ENCODE results near the gene TNFRSF25.

TNFRSF25 gene

GRCh38 chr1:6487804-6488484 lies 22.0 kb upstream of the TNFRSF25 start:
- H3K36me3 ChIP-seq (ENCODE audit: insufficient read depth, low read length), result no peaks in the 10 kb centered on the region
- no peak overlapping the region for H3K27ac ChIP-seq
- TF ChIP-seq POLR2AphosphoS5 (IDR thresholded peaks at IDR 0.05; ENCODE audit: borderline replicate concordance, low read depth, low read length) (no peak), FOXP2 (optimal IDR thresholded peaks at IDR 0.05; ENCODE audit: control extremely low read depth, extremely low read length, insufficient read depth) (no peak), EZH2 (IDR thresholded peaks at IDR 0.05) (no peak)
- DNase-seq (ENCODE audit: low read depth, low spot score), result no peak
- no peak overlapping the region for H3K4me3 ChIP-seq
- H3K9me3 ChIP-seq (ENCODE audit: low read depth, low read length), result no peaks in the 10 kb centered on the region
- H3K9ac ChIP-seq (ENCODE audit: insufficient read length), result no peak overlapping the region

DNA sequence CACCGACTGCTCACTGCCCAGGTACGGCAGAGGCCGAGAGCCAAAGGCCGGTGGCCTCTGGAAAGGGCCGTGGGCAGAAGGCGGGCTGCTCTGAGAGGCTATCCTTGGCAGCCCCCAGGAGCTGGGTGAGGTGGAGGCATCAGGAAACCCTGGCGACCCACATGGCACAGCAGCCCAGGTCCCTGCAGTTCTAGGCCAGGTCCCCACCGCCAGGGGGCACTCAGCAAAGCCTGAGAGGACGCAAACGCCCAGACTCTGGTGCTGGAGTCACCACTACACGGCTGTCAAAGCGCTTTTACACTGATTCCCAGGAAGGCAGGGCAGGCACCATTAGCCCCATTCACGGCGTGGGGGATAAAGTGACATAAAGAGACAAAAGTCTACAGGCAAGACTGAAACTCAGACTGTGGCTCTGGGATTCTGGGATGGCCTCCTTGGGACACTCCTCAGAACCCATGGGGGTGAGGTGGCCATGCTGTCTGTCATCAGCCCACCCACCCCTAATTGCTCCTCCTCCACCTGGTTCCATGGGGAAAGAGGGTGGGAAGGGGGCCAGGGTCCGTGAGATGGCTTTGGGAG lies 20.5 kb upstream of the TNFRSF25 start:
- Histone ChIP-seq H3K9ac (ENCODE audit: insufficient read length) (no peak overlapping the region), H3K27ac (no peak overlapping the region), H3K4me3 (no peak overlapping the region), H3K9me3 (ENCODE audit: low read depth, low read length) (no peaks in the 10 kb centered on the region), H3K36me3 (ENCODE audit: insufficient read depth, low read length) (no peaks in the 10 kb centered on the region)
- DNase-seq (ENCODE audit: low read depth, low spot score), result peak; percentile 53
- TF ChIP-seq EZH2 (IDR thresholded peaks at IDR 0.05) (no peak), POLR2AphosphoS5 (IDR thresholded peaks at IDR 0.05; ENCODE audit: borderline replicate concordance, low read depth, low read length) (no peak), FOXP2 (optimal IDR thresholded peaks at IDR 0.05; ENCODE audit: control extremely low read depth, extremely low read length, insufficient read depth) (no peak)

- Histone ChIP-seq H3K9me3 (ENCODE audit: low read depth, low read length) (no peaks in the 10 kb centered on the region), H3K36me3 (ENCODE audit: insufficient read depth, low read length) (no peaks in the 10 kb centered on the region), H3K4me3 (no peak overlapping the region), H3K9ac (ENCODE audit: insufficient read length) (no peak overlapping the region), H3K27ac (no peak overlapping the region)
- TF ChIP-seq FOXP2 (optimal IDR thresholded peaks at IDR 0.05; ENCODE audit: control extremely low read depth, extremely low read length, insufficient read depth) (no peak), EZH2 (IDR thresholded peaks at IDR 0.05) (no peak), POLR2AphosphoS5 (IDR thresholded peaks at IDR 0.05; ENCODE audit: borderline replicate concordance, low read depth, low read length) (no peak)
- DNase-seq (ENCODE audit: low read depth, low spot score), result no peak
Measured at GRCh38 chr1:6485168-6486101, 19.5 kb upstream of the TNFRSF25 start.

GRCh38 chr1:6484826-6485167 lies 18.8 kb upstream of the TNFRSF25 start:
- H3K4me3 ChIP-seq, result no peak overlapping the region
- TF ChIP-seq FOXP2 (optimal IDR thresholded peaks at IDR 0.05; ENCODE audit: control extremely low read depth, extremely low read length, insufficient read depth) (no peak), POLR2AphosphoS5 (IDR thresholded peaks at IDR 0.05; ENCODE audit: borderline replicate concordance, low read depth, low read length) (no peak), EZH2 (IDR thresholded peaks at IDR 0.05) (no peak)
- no peak overlapping the region for H3K9ac ChIP-seq (ENCODE audit: insufficient read length)
- H3K27ac ChIP-seq, result no peak overlapping the region
- no peaks in the 10 kb centered on the region for H3K9me3 ChIP-seq (ENCODE audit: low read depth, low read length)
- no peaks in the 10 kb centered on the region for H3K36me3 ChIP-seq (ENCODE audit: insufficient read depth, low read length)
- no peak for DNase-seq (ENCODE audit: low read depth, low spot score)

DNA sequence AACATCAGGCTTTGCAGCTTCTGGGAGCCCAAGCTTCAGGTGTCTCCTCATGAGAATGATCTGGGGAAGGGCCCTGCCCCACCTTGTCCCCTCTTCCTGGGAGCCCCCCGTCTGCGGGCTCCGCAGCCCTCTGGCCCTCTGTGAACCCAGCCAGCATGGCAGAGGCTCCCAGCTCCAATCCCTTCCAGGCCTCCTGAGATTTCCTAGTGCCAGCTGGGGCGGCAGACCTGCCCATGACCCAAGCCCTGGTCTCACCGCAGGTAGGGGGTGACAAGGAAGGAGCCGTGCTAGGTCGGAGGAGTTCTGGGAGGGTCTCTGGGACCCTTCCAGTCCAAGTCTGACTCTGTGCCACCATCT lies 17.8 kb upstream of the TNFRSF25 start:
- Histone ChIP-seq H3K4me3 (no peak overlapping the region), H3K27ac (no peak overlapping the region)
- no peak for TF ChIP-seq EZH2 (IDR thresholded peaks at IDR 0.05)
- no peak for TF ChIP-seq FOXP2 (optimal IDR thresholded peaks at IDR 0.05; ENCODE audit: control extremely low read depth, extremely low read length, insufficient read depth)
- no peak for TF ChIP-seq POLR2AphosphoS5 (IDR thresholded peaks at IDR 0.05; ENCODE audit: borderline replicate concordance, low read depth, low read length)

DNA sequence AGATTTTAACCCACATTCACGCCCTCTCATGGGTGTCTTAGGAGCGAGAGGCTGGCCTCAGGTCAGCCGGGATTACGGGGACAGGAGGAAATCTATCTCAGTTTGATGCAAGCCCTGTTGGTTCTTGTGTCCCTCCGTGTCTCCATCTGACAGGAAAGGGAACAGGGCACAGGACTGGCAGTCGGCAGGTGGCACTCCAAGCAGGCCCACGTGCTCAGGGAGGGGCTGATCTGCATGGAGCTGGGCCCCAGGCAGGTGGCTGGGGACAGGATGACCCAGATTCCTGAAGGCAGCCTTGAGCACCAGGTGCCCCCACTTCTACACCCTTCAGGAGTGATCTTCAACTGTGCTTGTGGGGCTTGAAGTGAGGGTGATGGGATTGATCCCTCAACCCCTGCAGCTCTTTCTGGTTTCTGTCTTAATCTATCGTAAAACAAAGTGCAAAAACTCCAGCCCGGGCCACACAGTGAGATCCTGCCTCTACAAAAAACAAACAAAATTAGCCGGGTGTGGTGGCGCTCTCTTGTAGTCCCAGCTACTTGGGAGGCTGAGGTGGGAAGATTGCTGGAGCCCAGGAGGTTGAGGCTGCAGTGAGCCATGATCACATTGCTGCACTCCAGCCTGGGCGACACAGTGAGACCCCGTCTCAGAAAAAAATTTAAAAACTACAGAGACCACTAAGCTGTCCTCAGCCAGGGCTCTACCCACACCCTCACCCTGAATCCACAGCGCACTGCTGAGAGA lies 17.2 kb upstream of the TNFRSF25 start:
- H3K9ac ChIP-seq (ENCODE audit: insufficient read length), result no peak overlapping the region
- no peak overlapping the region for H3K4me3 ChIP-seq
- DNase-seq (ENCODE audit: low read depth, low spot score), result no peak

More for the DNA sequence above, 17.8 kb upstream of the TNFRSF25 start:
- DNase-seq (ENCODE audit: low read depth, low spot score), result no peak
- Histone ChIP-seq H3K9me3 (ENCODE audit: low read depth, low read length) (no peaks in the 10 kb centered on the region), H3K36me3 (ENCODE audit: insufficient read depth, low read length) (no peaks in the 10 kb centered on the region), H3K9ac (ENCODE audit: insufficient read length) (no peak overlapping the region)

DNA sequence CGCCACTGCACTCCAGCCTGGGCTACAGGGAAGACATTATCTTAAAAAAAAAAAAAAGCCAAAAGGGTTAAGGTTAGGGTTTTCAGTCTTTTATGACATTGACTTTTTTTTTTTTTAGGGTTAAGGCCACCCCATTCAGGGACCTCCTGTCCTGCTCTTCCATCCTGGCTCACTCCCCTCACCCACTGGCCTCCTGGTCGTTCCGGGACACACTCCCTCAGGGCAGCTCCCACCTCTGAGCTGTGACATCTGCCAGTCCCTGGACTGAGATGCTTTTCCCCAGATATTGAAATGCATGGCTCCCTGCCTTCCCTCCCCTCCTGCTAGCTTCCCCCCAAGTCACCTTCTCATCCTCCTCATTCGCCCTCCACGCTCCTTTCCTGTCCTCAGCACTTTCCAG lies 15.8 kb upstream of the TNFRSF25 start:
- H3K27ac ChIP-seq, result no peak overlapping the region

More for the DNA sequence above, 17.2 kb upstream of the TNFRSF25 start:
- H3K27ac ChIP-seq, result no peak overlapping the region
- H3K36me3 ChIP-seq (ENCODE audit: insufficient read depth, low read length), result no peaks in the 10 kb centered on the region
- H3K9me3 ChIP-seq (ENCODE audit: low read depth, low read length), result no peaks in the 10 kb centered on the region
- TF ChIP-seq POLR2AphosphoS5 (IDR thresholded peaks at IDR 0.05; ENCODE audit: borderline replicate concordance, low read depth, low read length), result no peak
- TF ChIP-seq EZH2 (IDR thresholded peaks at IDR 0.05), result no peak

More for the DNA sequence above, 15.8 kb upstream of the TNFRSF25 start:
- TF ChIP-seq EZH2 (IDR thresholded peaks at IDR 0.05) (no peak), FOXP2 (optimal IDR thresholded peaks at IDR 0.05; ENCODE audit: control extremely low read depth, extremely low read length, insufficient read depth) (no peak), POLR2AphosphoS5 (IDR thresholded peaks at IDR 0.05; ENCODE audit: borderline replicate concordance, low read depth, low read length) (no peak)
- no peak overlapping the region for H3K9ac ChIP-seq (ENCODE audit: insufficient read length)
- DNase-seq (ENCODE audit: low read depth, low spot score), result no peak
- no peak overlapping the region for H3K4me3 ChIP-seq
- H3K36me3 ChIP-seq (ENCODE audit: insufficient read depth, low read length), result no peaks in the 10 kb centered on the region
- no peaks in the 10 kb centered on the region for H3K9me3 ChIP-seq (ENCODE audit: low read depth, low read length)
